EL (cell line): ENCODE data around the gene PBX3.
A peak's percentile ranks its signal among the peaks of the same experiment; 100 is the strongest.

ENCODE experiments used
- DNase-seq: peaks from one replicate; pipeline ENCODE4 v3.0.0-alpha.2; 2016

PBX3 gene

DNA sequence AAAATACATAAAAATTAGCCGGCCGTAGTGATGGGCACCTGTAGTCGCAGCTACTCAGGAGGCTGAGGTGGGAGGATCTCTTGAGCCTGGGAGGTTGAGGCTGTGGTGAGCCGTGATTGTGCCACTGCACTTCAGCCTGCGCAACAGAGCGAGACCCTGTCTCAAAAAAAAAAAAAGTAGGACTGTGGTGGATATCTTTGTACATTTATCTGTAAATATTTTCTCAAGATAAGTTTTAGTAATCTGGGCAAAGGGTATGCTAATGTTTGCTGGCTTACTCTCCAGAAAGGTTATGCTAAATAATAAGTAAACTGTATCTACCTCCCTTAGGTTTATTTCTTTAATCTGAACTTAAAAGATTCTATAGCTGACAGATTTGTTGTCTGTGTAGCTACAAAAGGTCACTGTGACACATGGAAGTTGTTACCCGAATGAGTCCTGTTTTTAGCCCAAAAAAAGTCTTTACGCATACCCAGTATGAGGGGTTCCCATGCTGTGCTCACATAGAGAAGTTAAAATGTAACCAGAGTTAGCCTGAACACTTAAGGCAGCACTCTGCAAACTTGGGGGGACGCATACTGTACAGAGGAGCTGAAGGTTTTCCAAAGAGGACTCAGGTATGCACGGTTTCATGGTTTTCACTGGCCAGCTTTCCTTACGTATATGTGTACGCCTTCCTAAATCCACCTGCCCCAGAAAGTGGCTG is 206.3 kb downstream of the PBX3 start:
- no peak for DNase-seq

DNA sequence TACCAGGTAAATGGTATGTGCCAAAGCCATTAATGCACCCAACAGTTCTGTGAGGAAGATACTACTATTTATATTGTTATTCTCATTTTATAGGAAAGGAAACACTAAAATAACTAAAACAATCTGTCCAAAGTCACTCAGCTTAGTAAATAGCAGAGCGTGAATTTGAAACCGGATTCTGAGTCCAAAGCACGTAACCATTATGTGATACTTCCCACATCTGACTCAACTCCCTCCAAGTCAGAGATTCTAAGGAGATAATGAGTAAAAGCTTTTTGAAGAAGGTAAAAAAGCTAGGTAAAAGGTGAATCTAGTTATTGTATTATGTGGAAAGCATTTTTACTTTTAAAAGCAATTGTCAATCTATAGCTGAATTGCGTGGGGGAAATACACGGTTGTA is 208.9 kb downstream of the PBX3 start:
- no peak for DNase-seq

DNA sequence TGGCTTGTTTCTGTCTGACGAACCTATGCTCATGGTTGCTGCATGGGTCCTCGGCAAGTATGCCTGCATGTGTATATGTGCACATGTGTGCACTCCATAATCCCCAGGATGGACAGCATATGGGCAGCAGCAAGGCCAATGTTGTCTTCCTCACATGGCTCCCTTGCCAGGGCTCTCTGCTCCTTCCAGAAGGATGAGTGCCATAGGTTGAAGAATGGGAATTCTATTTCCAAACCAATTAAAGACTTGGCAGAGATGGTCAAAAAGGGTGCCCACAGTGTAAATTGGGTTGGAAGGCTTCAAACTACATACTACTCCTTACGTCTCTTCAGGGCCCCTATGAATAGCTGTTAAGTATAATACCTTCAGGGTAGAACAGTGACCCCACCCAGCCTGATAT is 212.1 kb downstream of the PBX3 start:
- no peak for DNase-seq

DNA sequence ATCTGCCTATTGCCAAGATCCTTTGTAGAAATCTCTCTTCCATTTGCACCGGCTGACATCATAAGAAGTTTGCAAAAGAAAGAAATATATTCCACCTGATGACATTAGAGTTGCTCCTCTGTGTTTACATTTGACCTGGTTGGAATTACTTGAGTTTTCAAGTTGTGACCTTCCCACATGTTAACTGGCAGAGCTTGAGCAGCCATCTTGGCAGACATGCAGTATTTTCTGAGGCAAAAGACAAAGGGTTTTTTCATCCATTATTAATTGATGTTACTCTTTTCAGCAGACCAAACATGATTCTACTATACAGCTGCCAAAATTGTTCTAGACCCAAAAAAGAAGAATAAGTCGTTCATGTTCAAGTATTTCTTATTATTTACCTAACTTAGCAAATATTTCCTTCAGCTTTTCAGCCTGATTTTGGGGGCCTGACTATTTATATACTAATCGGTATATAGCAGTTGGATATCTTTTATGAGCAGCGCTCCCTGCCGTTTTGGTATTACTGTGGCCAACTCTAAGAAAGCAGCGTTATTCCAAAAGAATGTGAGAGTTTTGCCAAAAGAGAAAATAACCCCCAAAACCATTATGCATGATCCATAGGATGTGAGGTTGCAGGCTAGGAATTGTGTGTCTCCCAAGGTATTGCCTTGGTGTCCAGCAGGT is 212.9 kb downstream of the PBX3 start:
- DNase-seq = no peak

DNA sequence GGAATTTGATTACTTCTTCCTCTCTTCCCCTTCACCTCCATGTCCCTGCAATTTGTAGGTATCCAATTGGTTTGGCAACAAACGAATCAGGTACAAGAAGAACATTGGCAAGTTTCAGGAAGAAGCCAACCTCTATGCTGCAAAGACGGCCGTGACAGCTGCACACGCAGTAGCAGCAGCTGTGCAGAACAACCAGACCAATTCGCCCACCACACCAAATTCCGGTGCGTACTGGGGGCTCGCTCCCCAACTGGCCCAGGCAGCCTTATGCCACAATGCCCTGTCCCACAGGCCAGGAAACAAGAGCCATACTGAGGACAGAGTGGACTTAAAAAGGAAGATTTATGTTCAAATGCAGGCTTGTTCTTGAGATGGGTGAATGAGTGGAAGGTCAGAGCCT is 213.5 kb downstream of the PBX3 start:
- DNase-seq = no peak

DNA sequence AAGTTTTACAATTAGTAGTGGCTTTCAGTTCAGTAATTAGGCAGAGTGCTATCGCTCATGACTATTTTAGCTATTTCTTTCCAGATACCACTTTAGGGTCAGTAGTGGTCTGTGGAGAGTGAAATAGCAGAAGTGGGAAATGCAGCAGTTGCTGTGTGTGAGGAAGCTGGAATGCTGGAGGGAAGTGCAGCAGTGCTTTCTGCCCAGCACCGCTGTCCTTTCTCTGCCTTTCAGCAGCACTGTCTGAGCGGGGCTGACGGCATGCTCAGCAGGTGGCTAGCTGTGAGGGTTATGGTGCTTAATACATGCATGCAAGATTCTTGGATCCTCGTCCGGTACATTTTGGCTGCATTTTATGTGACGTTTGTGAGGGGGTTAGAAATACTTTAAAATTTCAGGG is 213.9 kb downstream of the PBX3 start:
- no peak for DNase-seq

DNA sequence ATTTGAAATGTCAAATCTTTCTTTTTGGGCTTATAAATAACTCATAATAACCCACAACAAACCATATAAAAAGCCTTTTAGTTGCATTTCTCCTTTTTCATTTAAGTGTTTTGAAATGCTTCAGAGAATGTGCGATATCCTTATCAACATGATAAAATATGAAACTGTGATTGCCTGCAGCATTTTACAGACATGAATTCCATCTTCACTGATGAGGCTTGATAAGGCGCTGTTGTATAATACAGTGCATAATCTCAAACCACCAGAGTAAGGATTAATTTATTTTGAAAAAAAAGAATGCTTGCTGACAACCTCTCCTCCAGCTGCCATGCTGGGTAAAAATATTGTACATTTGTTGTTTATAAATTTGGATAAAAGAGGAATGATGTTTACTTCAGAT is 216.8 kb downstream of the PBX3 start:
- no peak for DNase-seq

DNA sequence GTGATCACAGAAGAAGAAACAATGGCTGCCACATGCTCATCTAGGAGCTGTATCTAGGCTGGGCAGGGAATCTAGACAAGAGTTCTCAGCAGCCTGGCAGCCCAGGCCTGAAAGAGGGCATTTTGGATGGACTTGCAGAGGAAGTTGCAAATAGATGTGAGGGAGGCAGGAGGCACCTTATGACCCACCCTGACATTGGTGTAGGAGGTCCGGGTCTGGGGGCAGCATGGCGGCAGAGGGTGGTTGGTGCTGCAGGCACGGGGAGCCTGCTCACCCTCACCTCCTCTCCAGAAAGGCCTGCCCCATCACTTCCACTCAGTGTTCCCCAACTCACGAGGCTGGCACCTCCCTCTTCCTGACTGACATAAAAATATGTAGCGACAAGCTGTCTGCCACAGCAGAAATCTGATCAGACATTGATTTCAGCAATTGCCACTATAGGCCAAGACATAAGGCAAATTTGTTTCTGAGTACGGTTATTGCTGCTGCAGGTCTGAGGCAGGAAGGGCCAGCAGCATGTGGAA is 217.6 kb downstream of the PBX3 start:
- no peak for DNase-seq

DNA sequence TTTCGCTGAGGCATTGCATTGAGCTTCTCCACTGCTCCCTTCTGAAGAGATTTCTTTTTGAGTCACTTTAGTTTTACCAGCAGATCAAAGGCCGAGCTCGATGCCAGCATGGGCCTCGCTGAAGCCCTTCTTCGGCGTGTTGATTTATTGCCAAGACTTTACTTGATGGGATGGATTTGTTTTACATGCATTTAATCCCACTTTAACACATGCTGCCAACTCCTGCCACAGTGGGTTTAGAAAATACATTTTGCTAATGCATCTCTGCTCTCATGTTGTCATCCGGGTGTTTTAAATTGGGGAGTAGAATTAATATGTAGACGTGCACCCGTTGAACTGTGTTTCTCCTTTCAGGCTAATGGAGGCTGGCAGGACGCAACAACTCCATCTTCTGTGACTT is 218.3 kb downstream of the PBX3 start:
- DNase-seq = no peak

DNA sequence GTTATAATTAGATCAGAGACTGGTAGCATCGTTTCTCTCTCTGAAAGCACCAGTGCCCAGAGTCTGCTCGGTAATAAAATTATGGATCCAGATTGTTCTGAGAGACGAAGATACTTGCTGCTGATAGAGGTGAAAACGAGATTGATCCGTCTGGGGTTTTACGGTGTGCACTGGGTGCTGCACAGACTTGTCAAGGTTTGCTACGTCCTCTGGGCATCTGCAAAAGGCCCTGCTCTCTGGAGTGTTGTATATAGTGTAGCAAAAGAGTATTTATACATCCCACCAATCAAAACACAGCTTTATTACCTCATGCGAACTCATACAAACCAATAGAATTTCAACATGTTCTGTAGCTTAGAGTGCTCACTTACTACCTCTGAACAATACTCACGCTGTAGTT is 219.3 kb downstream of the PBX3 start:
- no peak for DNase-seq

DNA sequence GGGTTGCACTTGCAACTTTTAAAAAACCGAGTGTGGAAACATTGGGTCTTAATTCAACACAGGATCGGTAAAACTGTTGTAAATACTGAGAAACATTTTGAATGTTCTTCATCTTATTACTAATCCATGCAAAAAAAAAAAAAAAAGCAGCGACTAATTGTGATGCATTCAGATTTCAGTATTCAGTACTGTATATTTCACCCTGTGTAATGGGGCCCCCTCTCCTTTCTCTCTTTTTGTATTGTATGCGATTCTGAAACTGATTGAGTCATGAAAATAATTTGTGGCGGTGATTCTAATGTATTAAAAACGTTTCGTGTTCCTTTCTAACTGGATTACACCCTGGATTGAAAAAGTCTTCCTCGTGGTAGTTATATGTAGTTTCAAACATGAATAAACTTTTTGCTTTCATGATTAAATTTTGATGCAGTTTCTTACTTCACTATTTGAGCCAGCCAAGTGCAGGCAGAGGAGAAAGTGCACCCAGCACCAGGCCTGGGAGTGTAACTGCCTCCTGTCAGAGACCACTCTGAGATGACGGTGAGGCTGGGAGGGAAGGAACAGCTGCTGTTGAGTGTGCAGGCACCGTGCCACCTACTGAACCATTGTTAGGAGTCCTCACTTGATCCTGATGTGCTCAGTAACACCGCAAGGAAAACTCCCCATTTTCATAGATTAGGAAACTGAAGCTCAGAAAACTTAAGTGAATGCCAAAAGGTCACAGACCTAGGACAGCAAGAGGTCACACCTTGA is 220.0 kb downstream of the PBX3 start:
- DNase-seq = no peak

DNA sequence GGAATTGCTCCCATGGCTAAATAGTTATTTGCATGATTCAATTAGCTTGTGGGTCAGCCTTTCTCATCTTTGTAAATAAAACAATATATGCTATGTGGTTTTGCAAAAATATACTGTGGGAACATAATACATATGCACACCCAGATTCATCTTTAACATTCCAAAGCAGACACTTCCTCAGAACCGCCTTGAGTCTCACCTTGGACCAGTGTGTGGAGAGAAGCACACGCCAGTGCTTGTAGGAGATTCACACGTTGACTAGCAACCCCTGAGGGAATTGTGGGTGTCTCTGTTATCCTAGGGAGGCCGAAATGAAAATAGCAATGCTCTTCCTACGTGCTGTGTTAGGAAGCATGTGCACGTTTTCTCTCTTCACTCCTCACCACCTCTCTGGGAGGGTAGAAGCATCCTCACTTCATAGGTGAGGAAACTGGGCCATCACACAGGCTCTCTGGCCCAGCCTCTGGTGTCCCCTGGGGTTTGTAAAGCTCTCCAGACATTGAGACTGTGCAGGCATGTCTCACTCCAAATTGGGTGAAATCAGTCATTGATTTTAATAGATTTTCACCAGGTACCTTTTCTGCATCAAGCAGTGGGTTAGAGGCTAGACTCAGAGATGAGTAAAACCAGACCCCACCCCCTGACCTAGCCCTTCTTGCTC is 221.7 kb downstream of the PBX3 start:
- DNase-seq = no peak

DNA sequence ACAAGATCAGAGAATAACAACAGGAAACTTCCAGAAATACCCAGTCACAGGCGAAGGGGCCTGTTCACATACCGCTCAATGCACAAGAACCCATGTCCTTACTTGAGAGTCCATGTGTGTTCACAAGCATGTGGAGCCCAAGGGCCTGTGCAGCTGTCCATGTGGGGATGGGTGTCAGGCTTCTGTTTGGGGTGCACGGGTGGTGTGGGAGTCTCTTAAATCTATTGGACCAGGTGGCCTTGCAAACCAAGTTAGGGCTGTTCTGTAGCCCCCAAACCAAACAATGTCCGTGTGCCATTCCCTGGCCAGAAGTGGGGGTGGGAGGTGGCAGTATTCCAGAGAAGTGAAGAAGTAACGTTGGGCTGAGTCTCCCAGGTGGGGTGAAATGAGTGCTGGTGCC is 222.3 kb downstream of the PBX3 start:
- DNase-seq = no peak

DNA sequence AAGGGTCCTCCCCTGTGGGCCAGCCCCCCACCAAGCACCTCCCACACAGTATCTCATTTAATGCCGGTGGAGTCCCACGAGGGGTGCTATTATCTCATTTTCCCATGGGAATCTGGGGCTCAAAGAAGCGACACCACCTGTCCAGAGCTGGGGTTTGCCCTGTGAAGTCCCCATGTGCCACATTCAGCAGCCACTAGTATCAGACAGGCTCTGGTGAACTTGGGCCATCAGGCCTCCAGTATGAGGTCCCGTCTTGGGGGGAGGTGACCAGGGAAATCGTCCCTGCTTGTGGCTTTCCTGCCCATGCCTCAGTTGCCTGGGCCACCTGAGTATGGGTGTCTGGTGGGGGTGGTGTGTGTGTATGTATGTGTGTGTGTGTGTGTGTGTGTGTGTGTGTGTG is 222.7 kb downstream of the PBX3 start:
- DNase-seq = no peak

DNA sequence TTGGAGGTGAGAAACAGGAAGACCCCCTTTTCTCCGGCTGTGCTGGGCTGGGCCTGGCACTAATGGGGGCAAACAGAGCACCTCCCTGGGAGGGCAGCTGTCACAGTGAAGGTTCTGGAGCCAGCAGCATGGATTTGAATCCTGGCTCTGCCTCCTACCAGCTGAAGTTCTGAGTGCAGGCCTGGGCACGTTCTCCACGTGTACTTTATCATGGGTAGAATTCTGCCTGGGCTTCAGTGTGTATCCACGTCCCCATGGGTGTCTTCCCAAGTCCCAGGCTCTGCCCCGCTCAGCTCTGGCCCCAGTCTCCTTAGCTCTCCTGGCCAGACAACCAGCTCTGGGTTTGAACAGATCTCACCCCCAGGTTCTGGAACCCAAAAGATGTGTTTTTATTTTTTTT is 223.2 kb downstream of the PBX3 start:
- DNase-seq = no peak

DNA sequence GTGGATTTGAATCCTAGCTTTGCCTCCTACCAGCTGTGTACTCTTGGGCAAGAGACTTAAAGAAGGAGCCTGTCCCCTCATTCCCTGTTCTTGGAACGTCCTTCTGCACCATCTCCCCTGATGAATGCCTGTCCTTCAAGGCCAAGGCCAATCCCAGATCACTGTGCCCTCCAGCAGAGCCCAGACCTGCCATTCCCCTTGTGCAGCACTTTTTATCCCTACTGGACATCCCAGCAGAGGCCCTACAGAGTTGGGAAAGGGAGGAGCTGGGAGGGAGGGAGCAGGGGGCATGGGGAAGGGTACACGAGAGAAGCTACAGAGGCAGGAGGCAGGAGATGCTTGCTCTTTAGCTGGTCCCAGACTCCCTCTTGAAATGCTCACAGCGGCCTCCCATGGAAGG is 223.9 kb downstream of the PBX3 start:
- no peak for DNase-seq

DNA sequence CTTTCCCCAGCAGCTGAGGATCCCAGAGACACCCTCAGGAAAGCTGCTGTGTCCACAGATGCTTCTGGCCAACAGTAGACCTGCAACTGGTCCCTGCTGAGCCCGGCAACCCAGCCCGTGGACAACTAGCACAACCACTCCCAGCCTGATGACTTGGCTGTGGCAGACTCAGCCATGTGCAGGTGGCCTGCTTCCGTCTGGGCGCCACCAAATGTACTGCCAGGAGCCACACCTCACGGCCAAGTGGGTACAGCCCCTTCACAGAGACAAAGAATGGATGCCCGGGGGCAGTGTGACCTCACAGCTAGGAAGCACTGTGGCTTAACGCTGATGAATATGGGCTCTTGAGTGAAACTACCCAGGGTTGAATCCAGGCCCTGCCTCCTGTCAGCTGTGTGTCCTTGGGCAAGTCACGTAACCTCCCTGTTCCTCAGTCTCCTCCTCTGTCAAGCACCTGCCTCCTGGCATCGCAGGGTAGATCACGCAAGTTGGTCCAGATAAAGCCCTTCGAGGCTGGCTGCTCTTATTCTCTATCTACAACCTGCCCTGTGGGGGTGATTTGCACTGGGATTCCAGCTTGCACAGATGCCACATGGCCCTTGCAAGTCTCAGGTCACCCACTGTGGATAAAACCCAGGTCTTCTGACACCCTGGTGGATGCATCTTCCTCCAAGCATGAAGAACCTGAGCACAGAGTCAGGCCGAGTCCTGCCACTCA is 225.0 kb downstream of the PBX3 start:
- no peak for DNase-seq

DNA sequence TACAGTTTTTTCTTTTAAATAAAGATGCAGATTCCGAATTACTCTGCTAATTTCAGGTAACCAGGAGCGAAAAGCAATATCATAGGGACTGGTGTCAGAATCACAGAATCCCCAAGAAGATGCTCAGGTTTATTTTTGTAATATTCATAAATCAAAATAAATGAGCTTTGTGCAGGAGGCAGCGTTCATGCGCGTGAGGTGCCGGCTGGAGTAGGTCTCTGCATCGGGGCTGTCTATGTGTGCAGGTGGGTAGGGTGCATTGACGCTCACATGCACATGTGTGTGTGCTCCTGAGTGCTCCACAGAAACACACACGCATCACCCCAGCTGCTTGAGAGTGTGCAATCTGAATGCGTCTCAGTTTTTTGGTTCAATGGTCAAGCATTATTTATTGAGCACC is 226.4 kb downstream of the PBX3 start:
- DNase-seq = no peak

DNA sequence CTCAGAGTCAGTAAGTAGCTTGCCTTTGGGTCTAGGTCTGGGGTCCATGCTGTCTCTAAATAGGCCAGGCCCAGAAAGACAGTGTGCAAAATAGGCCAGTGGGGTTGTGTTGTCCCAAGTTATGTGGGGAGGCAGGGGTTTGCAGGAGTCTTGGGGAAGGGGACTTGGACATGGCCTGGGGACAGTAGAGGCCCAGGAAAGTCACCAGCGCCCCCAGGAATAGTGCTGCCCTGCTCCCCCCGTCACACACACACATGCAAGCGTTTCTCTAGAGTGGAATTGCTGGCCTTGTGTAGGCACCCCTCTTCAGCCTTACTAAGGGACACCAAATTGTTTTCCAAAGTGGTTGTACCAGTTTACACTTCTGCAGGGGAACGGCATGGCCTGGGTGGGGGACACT is 227.5 kb downstream of the PBX3 start:
- no peak for DNase-seq

DNA sequence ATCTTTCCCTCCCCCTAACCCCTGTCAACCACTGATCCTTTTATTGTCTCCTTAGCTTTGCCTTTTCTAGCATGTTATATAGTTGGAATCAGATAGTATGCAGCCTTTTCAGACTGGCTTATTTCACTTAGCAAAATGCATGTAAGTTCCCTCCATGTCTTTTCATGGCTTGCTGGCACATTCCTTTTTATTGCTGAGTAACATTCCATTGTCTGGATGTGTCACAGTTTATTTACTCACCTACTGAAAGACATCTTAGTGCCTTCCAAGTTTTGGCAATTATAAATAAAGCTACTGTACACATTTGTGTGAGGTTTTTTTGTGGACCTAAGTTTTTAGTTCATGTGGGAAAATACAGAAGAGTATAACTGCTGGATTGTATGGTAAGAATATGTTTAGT is 230.1 kb downstream of the PBX3 start:
- DNase-seq = peak; percentile 16

DNA sequence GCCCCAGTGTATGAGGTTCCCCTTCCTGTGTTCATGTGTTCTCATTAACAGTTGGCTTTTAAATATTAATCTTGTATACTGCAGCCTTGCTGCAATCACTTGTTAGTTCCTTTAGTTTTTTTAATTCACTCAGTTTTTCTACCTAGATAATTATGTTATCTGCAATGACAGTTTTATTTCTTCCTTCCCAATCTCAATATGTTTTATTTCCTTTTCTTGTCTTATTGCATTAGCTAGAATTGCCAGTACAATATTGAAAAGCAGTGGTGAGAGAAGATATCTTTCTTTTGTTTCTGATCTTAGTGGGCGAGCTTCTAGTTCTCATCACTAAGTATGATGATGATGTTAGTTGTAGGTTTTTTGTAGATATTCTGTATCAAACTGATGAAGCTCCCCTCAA is 232.2 kb downstream of the PBX3 start:
- no peak for DNase-seq

DNA sequence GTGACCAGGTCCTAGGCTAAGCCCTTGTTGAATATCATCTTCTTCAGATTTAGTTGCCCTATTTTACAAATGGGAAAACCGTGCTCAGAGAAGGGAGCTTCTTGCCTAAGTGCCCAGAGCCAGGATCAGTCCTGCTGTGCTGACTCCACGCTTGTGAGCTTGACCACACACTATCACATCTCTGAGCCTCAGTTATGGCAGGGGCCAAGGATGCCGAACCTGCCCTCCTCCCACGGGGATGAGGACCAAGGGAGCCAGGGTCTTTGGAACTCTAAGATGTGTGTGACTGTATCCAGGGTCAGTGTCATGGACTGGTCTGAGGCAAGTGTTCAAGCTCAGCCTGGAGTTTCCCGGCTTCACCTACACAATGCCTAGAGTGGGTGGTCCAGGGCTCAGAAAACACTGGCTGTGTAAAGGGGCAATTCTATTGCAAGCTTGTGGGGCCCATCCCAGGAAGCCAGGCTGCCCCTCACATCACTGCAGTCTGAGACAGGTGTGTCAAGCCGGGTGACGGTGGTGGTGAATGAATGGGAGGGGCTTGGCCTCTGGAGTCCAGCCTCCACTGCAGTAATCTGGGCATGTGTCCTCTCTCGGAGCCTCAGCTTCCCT is 235.7 kb downstream of the PBX3 start:
- no peak for DNase-seq
